ENCODE results near the gene SIM2.

DNA sequence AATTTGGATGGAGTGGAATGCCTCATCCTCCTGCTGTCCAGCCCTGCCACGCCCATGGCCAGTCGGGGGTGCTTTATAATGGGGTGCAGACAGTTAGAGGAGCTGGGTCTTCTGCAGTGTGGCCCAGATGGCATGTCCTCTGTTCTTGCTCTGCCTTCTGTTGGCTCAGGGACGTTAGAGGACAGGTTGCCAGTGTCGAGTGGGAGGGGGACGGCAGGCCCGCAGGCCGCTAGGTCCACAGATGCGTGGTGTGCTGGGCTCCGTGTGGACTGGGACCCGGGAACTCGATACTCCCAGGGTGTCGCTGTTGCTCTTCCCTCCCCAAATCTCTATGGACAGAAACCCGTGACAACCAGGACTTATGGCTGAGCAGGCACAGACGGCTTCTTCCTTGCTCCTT, 33.3 kb downstream of the SIM2 start:
- TF ChIP-seq, protein P1, sequence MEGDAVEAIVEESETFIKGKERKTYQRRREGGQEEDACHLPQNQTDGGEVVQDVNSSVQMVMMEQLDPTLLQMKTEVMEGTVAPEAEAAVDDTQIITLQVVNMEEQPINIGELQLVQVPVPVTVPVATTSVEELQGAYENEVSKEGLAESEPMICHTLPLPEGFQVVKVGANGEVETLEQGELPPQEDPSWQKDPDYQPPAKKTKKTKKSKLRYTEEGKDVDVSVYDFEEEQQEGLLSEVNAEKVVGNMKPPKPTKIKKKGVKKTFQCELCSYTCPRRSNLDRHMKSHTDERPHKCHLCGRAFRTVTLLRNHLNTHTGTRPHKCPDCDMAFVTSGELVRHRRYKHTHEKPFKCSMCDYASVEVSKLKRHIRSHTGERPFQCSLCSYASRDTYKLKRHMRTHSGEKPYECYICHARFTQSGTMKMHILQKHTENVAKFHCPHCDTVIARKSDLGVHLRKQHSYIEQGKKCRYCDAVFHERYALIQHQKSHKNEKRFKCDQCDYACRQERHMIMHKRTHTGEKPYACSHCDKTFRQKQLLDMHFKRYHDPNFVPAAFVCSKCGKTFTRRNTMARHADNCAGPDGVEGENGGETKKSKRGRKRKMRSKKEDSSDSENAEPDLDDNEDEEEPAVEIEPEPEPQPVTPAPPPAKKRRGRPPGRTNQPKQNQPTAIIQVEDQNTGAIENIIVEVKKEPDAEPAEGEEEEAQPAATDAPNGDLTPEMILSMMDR (IDR thresholded peaks at IDR 0.05; ENCODE audit: borderline replicate concordance, extremely low read depth, low read length, poor library complexity, severe bottlenecking), result no peak
- no peak for TF ChIP-seq EZH2 (IDR thresholded peaks at IDR 0.05; ENCODE audit: borderline replicate concordance, low read depth, low read length, severe bottlenecking)

All from DND-41 (cell line).